ENCODE measurements around the gene CTU2. TPM values are rescaled to one million over a fixed set of nuclear protein-coding genes. Genes with fewer than 3 reads are reported as not detected.

The CTU2 gene
- total and polyA plus RNA-seq, 9 donors = 0.45 to 36.5 (median 19.5) TPM

DNA sequence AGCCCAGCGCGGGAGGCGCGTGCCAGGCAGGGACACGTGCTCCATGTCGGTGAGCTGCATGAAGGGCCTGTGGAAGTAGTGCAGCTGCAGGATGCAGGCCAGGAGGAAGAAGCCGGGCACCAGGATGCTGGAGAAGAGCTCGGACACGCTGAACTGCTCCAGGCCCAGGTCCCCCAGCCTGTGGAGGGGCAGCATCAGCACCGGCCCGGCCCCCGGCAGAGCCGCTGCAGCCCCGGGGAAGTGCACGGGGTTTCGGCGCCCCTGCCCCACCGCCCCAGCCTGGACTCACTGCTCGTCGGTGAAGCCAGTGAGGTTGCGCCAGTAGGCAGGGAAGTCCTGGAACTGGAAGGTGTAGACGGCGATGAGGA lies 28.0 kb downstream of the CTU2 start:
- no peak for DNase-seq
- no peaks in the 10 kb centered on the region for H3K9me3 ChIP-seq
- H3K4me3 ChIP-seq = no peak overlapping the region
- no peaks in the 10 kb centered on the region for H3K27me3 ChIP-seq
- WGBS, 3 donors = 89 to 92% (median 91%) methylated on average over 21 to 23 of the region's 23 CpGs
- intact Hi-C loops (cut with DNase I) = loop anchor here in 1 of 4 donors (10.0 kb wide), 1 partner anchor 480 kb away; the partner anchor contains the start of gene ZNF778
- TF ChIP-seq, protein P1, sequence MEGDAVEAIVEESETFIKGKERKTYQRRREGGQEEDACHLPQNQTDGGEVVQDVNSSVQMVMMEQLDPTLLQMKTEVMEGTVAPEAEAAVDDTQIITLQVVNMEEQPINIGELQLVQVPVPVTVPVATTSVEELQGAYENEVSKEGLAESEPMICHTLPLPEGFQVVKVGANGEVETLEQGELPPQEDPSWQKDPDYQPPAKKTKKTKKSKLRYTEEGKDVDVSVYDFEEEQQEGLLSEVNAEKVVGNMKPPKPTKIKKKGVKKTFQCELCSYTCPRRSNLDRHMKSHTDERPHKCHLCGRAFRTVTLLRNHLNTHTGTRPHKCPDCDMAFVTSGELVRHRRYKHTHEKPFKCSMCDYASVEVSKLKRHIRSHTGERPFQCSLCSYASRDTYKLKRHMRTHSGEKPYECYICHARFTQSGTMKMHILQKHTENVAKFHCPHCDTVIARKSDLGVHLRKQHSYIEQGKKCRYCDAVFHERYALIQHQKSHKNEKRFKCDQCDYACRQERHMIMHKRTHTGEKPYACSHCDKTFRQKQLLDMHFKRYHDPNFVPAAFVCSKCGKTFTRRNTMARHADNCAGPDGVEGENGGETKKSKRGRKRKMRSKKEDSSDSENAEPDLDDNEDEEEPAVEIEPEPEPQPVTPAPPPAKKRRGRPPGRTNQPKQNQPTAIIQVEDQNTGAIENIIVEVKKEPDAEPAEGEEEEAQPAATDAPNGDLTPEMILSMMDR (IDR thresholded peaks at IDR 0.05) = no peak
- TF ChIP-seq EP300 (IDR thresholded peaks at IDR 0.05) (no peak), POLR2A (IDR thresholded peaks at IDR 0.05) (no peak)
- H3K4me1 ChIP-seq (ENCODE audit: insufficient read depth) = no peaks in the 10 kb centered on the region
- H3K36me3 ChIP-seq = no peaks in the 10 kb centered on the region
- H3K27ac ChIP-seq = no peak overlapping the region

DNA sequence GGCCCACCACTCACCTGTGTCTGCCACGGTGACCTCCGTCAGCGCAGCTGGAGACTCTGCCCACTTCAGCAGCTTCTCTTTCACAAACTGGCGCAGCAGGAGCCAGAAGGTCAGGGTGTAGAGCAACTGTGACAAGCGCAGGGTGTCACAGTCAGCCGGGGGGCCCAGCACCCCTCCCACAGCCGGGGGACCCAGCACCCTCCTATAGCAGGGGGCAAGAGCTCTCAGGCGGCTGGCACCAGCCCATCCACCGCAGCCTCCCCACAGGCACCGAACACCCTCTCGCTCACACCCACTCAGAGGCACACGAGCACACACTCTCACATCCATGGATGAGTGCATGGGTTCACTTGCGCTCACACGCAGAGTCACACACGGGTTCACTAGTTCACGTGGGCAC lies 28.8 kb downstream of the CTU2 start:
- H3K4me1 ChIP-seq (ENCODE audit: insufficient read depth) = no peaks in the 10 kb centered on the region
- no peak overlapping the region for H3K4me3 ChIP-seq
- H3K36me3 ChIP-seq = no peaks in the 10 kb centered on the region
- H3K9me3 ChIP-seq = no peaks in the 10 kb centered on the region
- intact Hi-C loops (cut with DNase I) = loop anchor here in 2 of 4 donors (5.0 to 10.0 kb wide), 2 partner anchors 480 to 482 kb away; partner anchors contain the start of gene ZNF778 (in 2 of the 2)
- 91 to 92% (median 91%) methylated on average over 16 of the region's 16 CpGs for WGBS, 3 donors
- no peak overlapping the region for H3K27ac ChIP-seq
- no peak for DNase-seq
- no peaks in the 10 kb centered on the region for H3K27me3 ChIP-seq
- TF ChIP-seq EP300 (IDR thresholded peaks at IDR 0.05) (no peak), POLR2A (IDR thresholded peaks at IDR 0.05) (no peak)
- TF ChIP-seq, protein P1 (IDR thresholded peaks at IDR 0.05) = no peak

DNA sequence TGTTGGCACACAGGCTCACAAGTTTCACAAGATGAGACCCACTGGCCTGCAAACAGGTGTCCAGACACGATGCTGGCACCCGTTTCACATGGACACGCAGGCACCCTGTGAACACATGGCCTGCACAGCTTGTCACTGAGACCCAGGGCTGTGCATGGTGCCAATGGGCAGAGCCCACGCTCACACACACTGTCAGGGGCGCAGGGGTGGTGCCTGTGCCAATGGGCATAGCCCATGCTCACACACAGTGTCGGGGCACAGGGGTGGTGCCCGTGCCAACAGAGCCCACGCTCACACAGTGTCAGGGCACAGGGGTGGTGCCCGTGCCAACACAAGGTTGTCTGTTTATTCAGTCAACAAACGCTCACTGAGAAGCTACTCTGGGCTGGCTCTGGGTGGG lies 29.3 kb downstream of the CTU2 start:
- intact Hi-C loops (cut with DNase I) = loop anchor here in 2 of 4 donors (5.0 to 10.0 kb wide), 2 partner anchors 479 to 482 kb away; partner anchors contain the start of gene ZNF778 (in 2 of the 2)
- Histone ChIP-seq H3K27me3 (no peaks in the 10 kb centered on the region), H3K36me3 (no peaks in the 10 kb centered on the region), H3K27ac (no peak overlapping the region), H3K9me3 (no peaks in the 10 kb centered on the region), H3K4me3 (no peak overlapping the region), H3K4me1 (ENCODE audit: insufficient read depth) (no peaks in the 10 kb centered on the region)
- no peak for DNase-seq
- no peak for TF ChIP-seq EP300 (IDR thresholded peaks at IDR 0.05)
- no peak for TF ChIP-seq POLR2A (IDR thresholded peaks at IDR 0.05)
- TF ChIP-seq, protein P1 (IDR thresholded peaks at IDR 0.05) = no peak
- 87 to 90% (median 88%) methylated on average over 10 of the region's 10 CpGs for WGBS, 3 donors

DNA sequence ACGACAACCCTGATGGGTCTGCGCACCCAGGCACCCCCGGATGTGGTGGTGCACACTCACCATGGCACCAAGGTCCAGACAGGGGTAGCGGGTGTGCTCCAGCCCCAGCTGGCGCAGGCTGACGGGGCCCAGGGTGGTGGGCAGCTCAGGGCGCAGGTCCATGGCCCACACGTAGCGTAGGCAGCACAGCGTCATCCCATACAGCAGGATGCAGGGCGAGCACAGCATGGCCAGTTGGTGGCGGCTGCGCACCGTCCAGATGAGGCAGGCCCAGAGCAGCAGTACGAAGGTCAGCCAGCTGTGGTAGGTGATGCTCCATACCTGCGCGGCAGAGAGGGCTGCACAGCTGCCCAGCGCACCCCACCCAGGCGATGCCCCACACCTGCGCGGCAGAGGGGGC lies 29.8 kb downstream of the CTU2 start:
- intact Hi-C loops (cut with DNase I) = loop anchor here in 2 of 4 donors (5.0 to 10.0 kb wide), 2 partner anchors 479 to 481 kb away; partner anchors contain the start of gene ZNF778 (in 2 of the 2)
- no peak overlapping the region for H3K4me3 ChIP-seq
- H3K4me1 ChIP-seq (ENCODE audit: insufficient read depth) = no peaks in the 10 kb centered on the region
- WGBS, 3 donors = 86 to 92% (median 91%) methylated on average over 17 to 21 of the region's 21 CpGs
- no peak for DNase-seq
- H3K27me3 ChIP-seq = no peaks in the 10 kb centered on the region
- TF ChIP-seq, protein P1 (IDR thresholded peaks at IDR 0.05) = no peak
- TF ChIP-seq EP300 (IDR thresholded peaks at IDR 0.05) = no peak
- no peak for TF ChIP-seq POLR2A (IDR thresholded peaks at IDR 0.05)
- H3K36me3 ChIP-seq = no peaks in the 10 kb centered on the region
- no peaks in the 10 kb centered on the region for H3K9me3 ChIP-seq
- H3K27ac ChIP-seq = no peak overlapping the region
